ENCODE results near the gene ENPP7.

DNA sequence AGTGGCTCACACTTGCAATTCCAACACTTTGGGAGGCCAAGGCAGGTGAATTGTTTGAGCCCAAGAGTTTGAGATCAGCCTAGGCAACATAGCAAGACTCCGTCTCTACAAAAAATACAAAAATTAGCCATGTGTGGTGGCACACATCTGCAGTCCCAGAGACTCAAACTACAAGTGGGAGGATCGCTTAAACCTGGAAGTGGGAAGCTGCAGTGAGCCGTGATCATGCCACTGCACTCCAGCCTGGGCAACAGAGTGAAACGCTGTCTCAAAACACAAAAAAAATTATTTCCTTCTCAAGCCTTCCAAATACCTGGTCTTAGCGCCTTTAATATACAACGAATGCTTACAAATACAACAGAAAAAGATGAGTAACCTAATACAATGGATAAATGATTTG lies 27.5 kb downstream of the ENPP7 start:
- no peak for TF ChIP-seq POLR2A (IDR thresholded peaks at IDR 0.05; ENCODE audit: borderline replicate concordance, extremely low read depth, insufficient read depth, insufficient read length)
- TF ChIP-seq, protein P1, sequence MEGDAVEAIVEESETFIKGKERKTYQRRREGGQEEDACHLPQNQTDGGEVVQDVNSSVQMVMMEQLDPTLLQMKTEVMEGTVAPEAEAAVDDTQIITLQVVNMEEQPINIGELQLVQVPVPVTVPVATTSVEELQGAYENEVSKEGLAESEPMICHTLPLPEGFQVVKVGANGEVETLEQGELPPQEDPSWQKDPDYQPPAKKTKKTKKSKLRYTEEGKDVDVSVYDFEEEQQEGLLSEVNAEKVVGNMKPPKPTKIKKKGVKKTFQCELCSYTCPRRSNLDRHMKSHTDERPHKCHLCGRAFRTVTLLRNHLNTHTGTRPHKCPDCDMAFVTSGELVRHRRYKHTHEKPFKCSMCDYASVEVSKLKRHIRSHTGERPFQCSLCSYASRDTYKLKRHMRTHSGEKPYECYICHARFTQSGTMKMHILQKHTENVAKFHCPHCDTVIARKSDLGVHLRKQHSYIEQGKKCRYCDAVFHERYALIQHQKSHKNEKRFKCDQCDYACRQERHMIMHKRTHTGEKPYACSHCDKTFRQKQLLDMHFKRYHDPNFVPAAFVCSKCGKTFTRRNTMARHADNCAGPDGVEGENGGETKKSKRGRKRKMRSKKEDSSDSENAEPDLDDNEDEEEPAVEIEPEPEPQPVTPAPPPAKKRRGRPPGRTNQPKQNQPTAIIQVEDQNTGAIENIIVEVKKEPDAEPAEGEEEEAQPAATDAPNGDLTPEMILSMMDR (IDR thresholded peaks at IDR 0.05 in 2 of 3, conservative IDR thresholded peaks at IDR 0.05 in 1 of 3; ENCODE audit: borderline replicate concordance in 1 of 3, insufficient read depth in 1 of 3, low read depth in 2 of 3, low read length in 2 of 3), result no peak
- TF ChIP-seq TCF7L2 (IDR thresholded peaks at IDR 0.05; ENCODE audit: borderline replicate concordance, extremely low read depth, insufficient read depth, insufficient read length), result no peak
